Liver (tissue), 9 donors: ENCODE measurements around the gene SIX3. TPM values are rescaled to one million over a fixed set of nuclear protein-coding genes. Genes with fewer than 3 reads are reported as not detected.

Experiments
- DNase-seq: peaks from one replicate; pipeline ENCODE4 v3.0.0-alpha.2; 2017; ENCODE audit warnings: low spot score
- H3K27ac ChIP-seq, 2 donors: one replicate each; pipeline ENCODE4 v1.7.0; 2013; ENCODE audit warnings: inconsistent platforms in 2 of 2, low read length in 2 of 2, control low read depth in 1 of 2, low read depth in 1 of 2, mild to moderate bottlenecking in 1 of 2
- H3K27me3 ChIP-seq, 4 donors: one replicate each; pipeline versions ENCODE4 v1.6.1 to v1.7.0; 2013; ENCODE audit warnings: low read length in 3 of 4, inconsistent platforms in 1 of 4, mild to moderate bottlenecking in 1 of 4, moderate library complexity in 1 of 4; ENCODE audit not compliant: control insufficient read depth in 4 of 4, insufficient read depth in 4 of 4
- H3K36me3 ChIP-seq, 4 donors: one replicate each; pipeline versions ENCODE4 v1.6.1 to v1.7.0; 2013; ENCODE audit warnings: low read length in 3 of 4, mild to moderate bottlenecking in 3 of 4, low read depth in 1 of 4, moderate library complexity in 1 of 4; ENCODE audit not compliant: control insufficient read depth in 4 of 4, insufficient read depth in 3 of 4
- H3K4me1 ChIP-seq, 4 donors: one replicate each; pipeline versions ENCODE4 v1.6.1 to v1.7.0; 2013; ENCODE audit warnings: low read length in 3 of 4, mild to moderate bottlenecking in 3 of 4, moderate library complexity in 1 of 4; ENCODE audit not compliant: control insufficient read depth in 4 of 4, insufficient read depth in 4 of 4
- H3K4me3 ChIP-seq, 3 donors: one replicate each; pipeline versions ENCODE4 v1.6.1 to v1.7.0; 2013; ENCODE audit warnings: low read length in 3 of 3, control low read depth in 1 of 3, low read depth in 1 of 3, mild to moderate bottlenecking in 1 of 3
- H3K9ac ChIP-seq, 2 donors: one replicate each; pipeline ENCODE4 v1.7.0; 2013; ENCODE audit warnings: low read length in 2 of 2, mild to moderate bottlenecking in 2 of 2, moderate library complexity in 2 of 2, control low read depth in 1 of 2, low read depth in 1 of 2
- H3K9me3 ChIP-seq, 4 donors: one replicate each; pipeline versions ENCODE4 v1.6.1 to v1.7.0; 2013; ENCODE audit warnings: low read length in 3 of 4; ENCODE audit not compliant: control insufficient read depth in 4 of 4
- CTCF ChIP-seq: fragments of 150-350 bp; IDR thresholded peaks from 2 replicates; pipeline ENCODE4 v1.5.1; 2017; ENCODE audit warnings: improper control_type of control experiment, low read depth, low read length; ENCODE audit not compliant: missing input control
- EGR1 ChIP-seq, 2 donors: IDR thresholded peaks; 2 replicates each; pipeline ENCODE4 v1.6.1; 2016 to 2018; ENCODE audit warnings: antibody characterized with exemption in 2 of 2, low read depth in 2 of 2
- HNF4A ChIP-seq, 2 donors: conservative IDR thresholded peaks; 2 replicates each; pipeline ENCODE4 v1.6.1; 2016; ENCODE audit warnings: antibody characterized with exemption in 2 of 2, mild to moderate bottlenecking in 2 of 2
- HNF4G ChIP-seq: IDR thresholded peaks from 2 replicates; pipeline ENCODE4 v1.6.1; 2016; ENCODE audit warnings: antibody characterized with exemption
- JUND ChIP-seq, 2 donors: IDR thresholded peaks; 2 replicates each; pipeline ENCODE4 v1.6.1; 2016; ENCODE audit warnings: antibody characterized with exemption in 2 of 2
- RAD21 ChIP-seq, 2 donors: IDR thresholded peaks; 2 replicates each; pipeline ENCODE4 v1.6.1; 2016; ENCODE audit warnings: antibody characterized with exemption in 2 of 2, mild to moderate bottlenecking in 2 of 2
- REST ChIP-seq: IDR thresholded peaks from 2 replicates; pipeline ENCODE4 v1.6.1; 2016; ENCODE audit warnings: antibody characterized with exemption, mild to moderate bottlenecking
- TAF1 ChIP-seq: conservative IDR thresholded peaks from 2 replicates; pipeline ENCODE4 v1.6.1; 2016; ENCODE audit warnings: antibody characterized with exemption, mild to moderate bottlenecking
- YY1 ChIP-seq: IDR thresholded peaks from 2 replicates; pipeline ENCODE4 v1.6.1; 2016; ENCODE audit warnings: antibody characterized with exemption, mild to moderate bottlenecking
- WGBS: extraction: QIAGEN DNeasy Blood & Tissue Kit; methylation state at CpG from one replicate; pipeline ENCODE4 v1.1.7; 2013; 5-methylcytosine and 5-hydroxymethylcytosine counted together
- polyA plus RNA-seq, 2 donors: library from polyadenylated mRNA; stranded (reverse) in 1 of 2; unstranded in 1 of 2; fragments of 200-250 nt in 1 of 2; fragments of >200 nt in 1 of 2; fragmentation: Nextera tagmentation in 1 of 2; extraction: Ambion mirVana in 1 of 2; gene quantifications; one replicate each; pipeline versions ENCODE4 v1.2.1 to v1.2.3, GENCODE V29; 2013 to 2015
- total RNA-seq, 2 donors: library from RNA; depleted of rRNA; stranded (reverse); fragments of >200 nt; gene quantifications; one replicate each; pipeline ENCODE4 v1.2.3, GENCODE V29; 2014
- donor health status: healthy.
- donor health status: healthy.
- donor health status: healthy.
- donor health status: healthy.
- donor health status: healthy.

The SIX3 gene
- total and polyA plus RNA-seq, 4 donors, result not detected

GRCh38 chr2:44979581-44979980 is 38.1 kb downstream of the SIX3 start:
- no peaks in the 10 kb centered on the region for H3K9me3 ChIP-seq
- H3K27me3 ChIP-seq, result peaks cover 0 to 5% (median 0%) of the 10 kb centered on the region in 4 donors
- no peak overlapping the region for H3K27ac ChIP-seq
- TF ChIP-seq HNF4G (no peak), HNF4A (conservative IDR thresholded peaks at IDR 0.05) (no peak), EGR1 (IDR thresholded peaks at IDR 0.05; ENCODE audit: low read depth in 2 of 2) (no peak), RAD21 (IDR thresholded peaks at IDR 0.05) (no peak), REST (no peak), TAF1 (no peak), JUND (IDR thresholded peaks at IDR 0.05) (no peak)
- 77% methylated on average over 11 of the region's 11 CpGs for WGBS
- DNase-seq, result no peak
- no peak overlapping the region for H3K9ac ChIP-seq
- no peaks in the 10 kb centered on the region for H3K4me1 ChIP-seq
- no peak overlapping the region for H3K4me3 ChIP-seq
- no peaks in the 10 kb centered on the region for H3K36me3 ChIP-seq

GRCh38 chr2:44980751-44981713 is 39.5 kb downstream of the SIX3 start:
- Histone ChIP-seq H3K36me3 (no peaks in the 10 kb centered on the region), H3K27ac (no peak overlapping the region), H3K9me3 (no peaks in the 10 kb centered on the region), H3K4me3 (no peak overlapping the region), H3K27me3 (peaks cover 0 to 5% (median 0%) of the 10 kb centered on the region in 4 donors), H3K4me1 (no peaks in the 10 kb centered on the region), H3K9ac (no peak overlapping the region)
- no peak for DNase-seq
- 67% methylated on average over 9 of the region's 9 CpGs for WGBS
- no peak for TF ChIP-seq YY1

- WGBS, result 14% methylated on average over 14 of the region's 14 CpGs
- H3K27me3 ChIP-seq, result peaks cover 0 to 5% (median 0%) of the 10 kb centered on the region in 4 donors
These were observed 40.2 kb downstream of the SIX3 start for GRCh38 chr2:44981714-44982108.

More at GRCh38 chr2:44981714-44982108, 40.2 kb downstream of the SIX3 start:
- no peaks in the 10 kb centered on the region for H3K4me1 ChIP-seq
- no peaks in the 10 kb centered on the region for H3K36me3 ChIP-seq
- H3K4me3 ChIP-seq, result no peak overlapping the region
- peak; percentile 80 for DNase-seq
- no peak overlapping the region for H3K9ac ChIP-seq
- no peak for TF ChIP-seq REST
- TF ChIP-seq CTCF, result peak; percentile 87
- peak; percentile 94 to 96 for TF ChIP-seq RAD21 (IDR thresholded peaks at IDR 0.05)
- no peak overlapping the region for H3K27ac ChIP-seq
- H3K9me3 ChIP-seq, result no peaks in the 10 kb centered on the region
